Measurements from ENCODE around the gene KCTD16. TPM values are rescaled to one million over a fixed set of nuclear protein-coding genes. Genes with fewer than 3 reads are reported as not detected.

KCTD16 gene
- total RNA-seq, 1 experiment from 2014 or later = 0.64 TPM

DNA sequence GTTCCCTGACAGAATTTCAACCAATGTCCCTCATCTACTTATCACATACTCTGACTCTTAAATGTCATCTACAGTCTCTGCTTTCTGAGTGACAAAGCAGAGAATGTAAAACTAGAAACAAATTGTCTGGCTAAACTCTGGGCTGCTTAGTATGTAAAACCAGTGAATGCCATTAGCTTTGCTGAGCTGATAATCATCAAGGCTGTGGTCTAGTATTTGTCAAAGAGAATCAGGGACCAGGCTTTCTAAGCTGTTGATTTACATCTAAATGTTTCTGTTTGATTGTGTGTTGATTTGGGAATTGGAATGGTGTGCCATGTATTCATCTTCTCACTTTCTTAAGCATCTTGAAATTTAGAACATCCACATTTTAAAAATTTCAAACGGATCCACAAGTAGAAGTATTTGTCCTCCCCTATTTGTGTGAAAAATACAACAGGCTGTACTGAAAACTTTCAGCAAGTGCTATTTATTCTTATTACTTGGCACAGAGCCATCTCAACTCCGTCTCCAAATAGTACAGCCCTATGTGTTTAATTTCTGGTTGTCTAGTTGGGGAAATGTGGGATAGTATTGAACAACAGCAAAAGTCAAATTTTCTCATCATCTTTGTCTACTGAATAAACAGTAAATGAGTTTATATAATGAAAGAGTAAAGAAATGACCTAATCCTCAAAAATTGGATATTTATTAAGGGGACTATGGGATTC, 251.5 kb downstream of the KCTD16 start (continued):
- TF ChIP-seq POLR2A (IDR thresholded peaks at IDR 0.05; ENCODE audit: borderline replicate concordance, extremely low read depth, insufficient read depth, insufficient read length) (no peak), ZFX (IDR thresholded peaks at IDR 0.05) (no peak), FOSL1 (IDR thresholded peaks at IDR 0.05; ENCODE audit: low read depth) (no peak)

- Histone ChIP-seq H3K79me2 (ENCODE audit: insufficient read depth, low read length) (no peaks in the 10 kb centered on the region), H3K27ac (ENCODE audit: low read depth, low read length) (no peak overlapping the region), H2AFZ (ENCODE audit: low read depth, low read length, poor library complexity, severe bottlenecking) (no peak overlapping the region), H3K27me3 (ENCODE audit: insufficient read depth, low read length) (peaks cover 4% of the 10 kb centered on the region; the same call in 1 of the 2 replicates), H3K9ac (ENCODE audit: low read length) (no peak overlapping the region), H3K9me2 (ENCODE audit: insufficient read depth) (no peaks in the 10 kb centered on the region), H3K4me1 (ENCODE audit: control insufficient read depth in 1 of 2, insufficient read depth in 2 of 2, low read length in 2 of 2) (no peaks in the 10 kb centered on the region), H3K36me3 (ENCODE audit: control insufficient read depth in 1 of 2, insufficient read depth in 2 of 2, low read length in 2 of 2) (no peaks in the 10 kb centered on the region), H4K20me1 (ENCODE audit: insufficient read depth) (no peaks in the 10 kb centered on the region), H3K4me2 (ENCODE audit: low read length) (no peak overlapping the region), H3K4me3 (replicated peaks in 1 of 2; ENCODE audit: low read depth in 1 of 2, low read length in 2 of 2) (no peak overlapping the region), H3K9me3 (ENCODE audit: control insufficient read depth in 1 of 2, insufficient read depth in 1 of 2, low read depth in 1 of 2, low read length in 2 of 2) (no peaks in the 10 kb centered on the region)
- no peak for TF ChIP-seq SIN3A (IDR thresholded peaks at IDR 0.05; ENCODE audit: low read depth)
- no peak for TF ChIP-seq SRF (IDR thresholded peaks at IDR 0.05; ENCODE audit: low read depth)
- no peak for TF ChIP-seq EZH2phosphoT487 (IDR thresholded peaks at IDR 0.05; ENCODE audit: borderline replicate concordance)
- TF ChIP-seq, protein P1, sequence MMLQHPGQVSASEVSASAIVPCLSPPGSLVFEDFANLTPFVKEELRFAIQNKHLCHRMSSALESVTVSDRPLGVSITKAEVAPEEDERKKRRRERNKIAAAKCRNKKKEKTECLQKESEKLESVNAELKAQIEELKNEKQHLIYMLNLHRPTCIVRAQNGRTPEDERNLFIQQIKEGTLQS (IDR thresholded peaks at IDR 0.05) = no peak
- ChIA-PET CTCF (no interaction called here), POLR2A (no interaction called here), RAD21 (ENCODE audit: low non-redundant PET in 1 of 2, low total read pairs in 2 of 2, uncharacterized antibody in 2 of 2, unreplicated experiment in 2 of 2) (no interaction called here)
- intact Hi-C loops (cut with micrococcal nuclease) = no loop called here
- no TSS peak for BruUV-seq (replicated peaks)
- no peak for DNase-seq (ENCODE audit: low read depth, low spot score)
- ATAC-seq = no peak
Measured at GRCh38 chr5:144427866-144428265, 257.2 kb downstream of the KCTD16 start.

DNA sequence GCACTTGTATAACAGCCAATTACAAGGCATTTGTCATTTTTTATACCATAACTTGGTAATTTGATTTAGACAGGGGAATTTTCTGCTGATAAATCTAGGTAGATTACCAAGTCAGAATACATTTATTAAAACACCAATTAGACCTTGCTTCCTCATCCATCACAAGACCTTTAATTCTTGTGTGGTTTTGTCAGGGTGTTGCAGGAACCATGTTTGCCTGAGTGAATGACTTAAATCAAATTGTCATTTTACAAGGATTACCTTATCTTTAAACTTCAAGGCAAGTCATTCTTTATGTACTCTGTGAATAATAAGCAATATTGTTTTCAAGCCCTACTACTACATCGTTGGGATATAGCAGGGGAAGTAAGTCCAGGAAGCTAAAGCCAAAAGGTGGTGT, 257.7 kb downstream of the KCTD16 start:
- no peak for TF ChIP-seq SRF (IDR thresholded peaks at IDR 0.05; ENCODE audit: low read depth)
- no peak for TF ChIP-seq ELF1 (IDR thresholded peaks at IDR 0.05; ENCODE audit: borderline replicate concordance, low read depth)
- TF ChIP-seq POLR2AphosphoS5 (IDR thresholded peaks at IDR 0.05; ENCODE audit: low read depth, low read length) = no peak
- Histone ChIP-seq H4K20me1 (ENCODE audit: insufficient read depth) (no peaks in the 10 kb centered on the region), H3K9me3 (ENCODE audit: control insufficient read depth in 1 of 2, insufficient read depth in 1 of 2, low read depth in 1 of 2, low read length in 2 of 2) (no peaks in the 10 kb centered on the region), H3K27me3 (ENCODE audit: insufficient read depth, low read length) (peaks cover 4% of the 10 kb centered on the region; the same call in 1 of the 2 replicates), H3K27ac (ENCODE audit: low read depth, low read length) (no peak overlapping the region), H3K4me2 (ENCODE audit: low read length) (no peak overlapping the region), H2AFZ (ENCODE audit: low read depth, low read length, poor library complexity, severe bottlenecking) (no peak overlapping the region), H3K79me2 (ENCODE audit: insufficient read depth, low read length) (no peaks in the 10 kb centered on the region), H3K4me1 (ENCODE audit: control insufficient read depth in 1 of 2, insufficient read depth in 2 of 2, low read length in 2 of 2) (no peaks in the 10 kb centered on the region), H3K9me2 (ENCODE audit: insufficient read depth) (no peaks in the 10 kb centered on the region), H3K36me3 (ENCODE audit: control insufficient read depth in 1 of 2, insufficient read depth in 2 of 2, low read length in 2 of 2) (no peaks in the 10 kb centered on the region), H3K9ac (ENCODE audit: low read length) (no peak overlapping the region), H3K4me3 (replicated peaks in 1 of 2; ENCODE audit: low read depth in 1 of 2, low read length in 2 of 2) (no peak overlapping the region)
- ChIA-PET CTCF (no interaction called here), POLR2A (no interaction called here), RAD21 (ENCODE audit: low non-redundant PET in 1 of 2, low total read pairs in 2 of 2, uncharacterized antibody in 2 of 2, unreplicated experiment in 2 of 2) (no interaction called here)
- intact Hi-C loops (cut with micrococcal nuclease) = no loop called here
- DNase-seq (ENCODE audit: low read depth, low spot score) (no peak), ATAC-seq (no peak)
- no TSS peak for BruUV-seq (replicated peaks)

All from HCT116 (cell line).